Heart right ventricle (tissue), 16 donors: ENCODE data around the gene SUPT4H1. TPM values are rescaled to one million over a fixed set of nuclear protein-coding genes. Genes with fewer than 3 reads are reported as not detected.
A peak's percentile ranks its signal among the peaks of the same experiment; 100 is the strongest.

Experiments used
- ATAC-seq, 8 donors: fragments of 200-7000 bp; cut with Tn5 transposase; one replicate each; pipeline ENCODE4 v1.9.1; 2020; ENCODE audit warnings: mild to moderate bottlenecking in 8 of 8, moderate library complexity in 8 of 8, moderate number of reproducible peaks in 1 of 8
- DNase-seq, 2 donors: peaks; one replicate each; pipeline ENCODE4 v3.0.0-alpha.2; 2020
- H3K27ac ChIP-seq, 10 donors: fragments of 200-600 bp; sonication (generic) in 2 of 10; one replicate each; pipeline versions ENCODE4 v1.5.0 to v1.8.0; 2020 to 2022; ENCODE audit warnings: mild to moderate bottlenecking in 3 of 10
- H3K27me3 ChIP-seq, 7 donors: fragments of 200-600 bp; one replicate each; pipeline ENCODE4 v1.8.0; 2021 to 2022; ENCODE audit warnings: mild to moderate bottlenecking in 2 of 7
- H3K36me3 ChIP-seq, 9 donors: fragments of 200-600 bp; sonication (generic) in 1 of 9; one replicate each; pipeline versions ENCODE4 v1.5.0 to v1.8.0; 2020 to 2022; ENCODE audit warnings: mild to moderate bottlenecking in 2 of 9
- H3K4me1 ChIP-seq, 9 donors: fragments of 200-600 bp; sonication (generic) in 1 of 9; one replicate each; pipeline versions ENCODE4 v1.5.0 to v1.8.0; 2020 to 2022; ENCODE audit warnings: mild to moderate bottlenecking in 4 of 9
- H3K4me3 ChIP-seq, 10 donors: fragments of 200-600 bp; sonication (generic) in 2 of 10; one replicate each; pipeline versions ENCODE4 v1.5.0 to v1.8.0; 2020 to 2022; ENCODE audit warnings: mild to moderate bottlenecking in 7 of 10, moderate library complexity in 2 of 10
- H3K9me3 ChIP-seq, 11 donors: fragments of 200-600 bp in 10 of 11; sonication (generic) in 2 of 11; one replicate each; pipeline versions ENCODE4 v1.5.0 to v1.8.0; 2013 to 2022; ENCODE audit warnings: mild to moderate bottlenecking in 2 of 11, control low read depth in 1 of 11, moderate library complexity in 1 of 11
- CTCF ChIP-seq, 9 donors: fragments of 200-600 bp; sonication (generic) in 2 of 9; IDR thresholded peaks; one replicate each; pipeline versions ENCODE4 v1.5.0 to v1.8.0; 2021 to 2022; ENCODE audit warnings: antibody characterized with exemption in 9 of 9, mild to moderate bottlenecking in 5 of 9, moderate library complexity in 1 of 9
- WGBS, 2 donors: extraction: QIAGEN DNeasy Blood & Tissue Kit; methylation state at CpG; one replicate each; pipeline ENCODE4 v1.1.7; 2013; ENCODE audit warnings: inconsistent platforms in 1 of 2; 5-methylcytosine and 5-hydroxymethylcytosine counted together
- intact Hi-C, 10 donors: fragments of 100-400 bp; cut with DNase I; formaldehyde crosslinking; loops; one replicate each; pipeline versions ENCODE4 v1.11.1 to v1.14.2; 2022
- polyA plus RNA-seq, 2 donors: library from polyadenylated mRNA; stranded (reverse); fragments of 200-250 nt; gene quantifications; one replicate each; pipeline ENCODE4 v1.2.3, GENCODE V29; 2013
- total RNA-seq, 10 donors: library from RNA; stranded (reverse); fragmentation: NEBNext Ultra II Directional in 3 of 10; extraction: Animal tissue kit (Norgen Biotek cat#: 25700) in 3 of 10; gene quantifications; one replicate each; pipeline versions ENCODE4 v1.2.1 to v1.2.4, GENCODE V29; 2021 to 2023
- donor health status: Arrhythmogenic right ventricular cardiomyopathy.
- donor health status: ischemic (EF 13 %, LVEDD 7.1; RV severe dilation, severe dysfunction).
- donor health status: healthy with polysubstance abuse.
- donor health status: DM: no; HTN: yes; CAD: no.
- donor health status: DM: no; HTN: no; CAD: no.
- donor health status: ischemic (EF 25% LVEDD 6.9; RV normal size, moderate dysfunction).
- donor health status: ischemic (EF 25% LVEDD 5.7; RV mildly dilated, moderate dysfunction).
- donor health status: healthy.
- donor health status: DM: yes; HTN: yes; CAD: no.
- donor health status: Ischemic cardiomyopathy.
- donor health status: ischemic (EF 35%, LVEDD 5.7; RV mildly dilated, moderate dysfunction).
- donor health status: nonischemic (EF 11% LVEDD 7.7; RV severe dilation, severe dysfunction).
- donor health status: DM: yes; HTN: yes; CAD: no.
- donor health status: PGD.
- donor health status: ischemic (EF 29% LVEDD 5.4; RV normal size, mild dysfunction).
- donor health status: nonischemic (EF 23%, LVEDD 6.1; RV moderate dilation, normal function).

SUPT4H1 gene
- total and polyA plus RNA-seq, 12 donors, result 38.0 to 95.0 (median 59.8) TPM

- 73 to 76% methylated on average over 11 of the region's 11 CpGs for WGBS, 2 donors
- no peak for DNase-seq
- TF ChIP-seq CTCF (IDR thresholded peaks at IDR 0.05), result no peak
- Histone ChIP-seq H3K4me1 (peaks cover 0 to 18% (median 6%) of the 10 kb centered on the region in 9 donors), H3K4me3 (no peak overlapping the region), H3K9me3 (no peaks in the 10 kb centered on the region), H3K36me3 (peaks cover 0 to 10% (median 0%) of the 10 kb centered on the region in 9 donors), H3K27me3 (peaks cover 0 to 67% (median 44%) of the 10 kb centered on the region in 7 donors), H3K27ac (no peak overlapping the region)
- no peak for ATAC-seq
- intact Hi-C loops, result no loop called here
Measured at GRCh38 chr17:58325976-58326468, 26.0 kb downstream of the SUPT4H1 start.

- ATAC-seq (no peak), DNase-seq (no peak)
- Histone ChIP-seq H3K9me3 (no peaks in the 10 kb centered on the region), H3K4me3 (peak overlapping the region in 2 of 10 donors; percentile 61 to 67), H3K4me1 (peaks cover 0 to 18% (median 6%) of the 10 kb centered on the region in 9 donors), H3K36me3 (peaks cover 0 to 2% (median 0%) of the 10 kb centered on the region in 9 donors), H3K27ac (no peak overlapping the region), H3K27me3 (peaks cover 0 to 60% (median 44%) of the 10 kb centered on the region in 7 donors)
- WGBS, 2 donors, result 70 to 79% methylated on average over 11 of the region's 11 CpGs
- intact Hi-C loops, result no loop called here
- no peak for TF ChIP-seq CTCF (IDR thresholded peaks at IDR 0.05)
Measured at GRCh38 chr17:58325289-58325726, 26.7 kb downstream of the SUPT4H1 start.

- ATAC-seq, result peak; percentile 54 to 79 (median 71)
- Histone ChIP-seq H3K27me3 (peaks cover 0 to 54% (median 38%) of the 10 kb centered on the region in 7 donors), H3K36me3 (no peaks in the 10 kb centered on the region), H3K4me3 (peak overlapping the region; percentile 34 to 69 (median 60)), H3K9me3 (no peaks in the 10 kb centered on the region), H3K27ac (peak overlapping the region in 8 of 10 donors; percentile 39 to 72 (median 56)), H3K4me1 (peaks cover 0 to 18% (median 6%) of the 10 kb centered on the region in 9 donors)
- WGBS, 2 donors, result 5 to 6% methylated on average over 60 to 66 of the region's 66 CpGs
- no peak for TF ChIP-seq CTCF (IDR thresholded peaks at IDR 0.05)
- DNase-seq, result peak in 1 of 2 donors; percentile 44
- intact Hi-C loops, result no loop called here
Measured at GRCh38 chr17:58324409-58325288, 27.4 kb downstream of the SUPT4H1 start.

GRCh38 chr17:58324056-58324408, 28.0 kb downstream of the SUPT4H1 start:
- Histone ChIP-seq H3K27ac (peak overlapping the region in 8 of 10 donors; percentile 39 to 72 (median 56)), H3K36me3 (no peaks in the 10 kb centered on the region), H3K4me3 (peak overlapping the region; percentile 34 to 69 (median 60)), H3K27me3 (peaks cover 0 to 47% (median 31%) of the 10 kb centered on the region in 7 donors), H3K9me3 (no peaks in the 10 kb centered on the region), H3K4me1 (peaks cover 0 to 15% (median 6%) of the 10 kb centered on the region in 9 donors)
- no peak for DNase-seq
- intact Hi-C loops, result no loop called here
- WGBS, 2 donors, result 11 to 15% methylated on average over 13 of the region's 13 CpGs
- no peak for ATAC-seq
- TF ChIP-seq CTCF (IDR thresholded peaks at IDR 0.05), result no peak
